ENCODE measurements around the gene SLC6A12. TPM values are rescaled to one million over a fixed set of nuclear protein-coding genes. Genes with fewer than 3 reads are reported as not detected.

Gene SLC6A12
- total RNA-seq, 1 experiment from 2014 or later, result 0.17 TPM

GRCh38 chr12:240566-240965 lies 26.6 kb upstream of the SLC6A12 start:
- TF ChIP-seq CTCF (conservative IDR thresholded peaks at IDR 0.05), result no peak
- H3K23me2 ChIP-seq (ENCODE audit: insufficient read length, low read depth, low read length, poor library complexity, severe bottlenecking), result no peaks in the 10 kb centered on the region
- H2BK12ac ChIP-seq (ENCODE audit: insufficient read length, low read depth, low read length), result no peak overlapping the region
- no peaks in the 10 kb centered on the region for H4K20me1 ChIP-seq (ENCODE audit: control insufficient read depth, insufficient read depth, insufficient read length)
- H3T11ph ChIP-seq (ENCODE audit: low read length), result no peak overlapping the region
- H3K4me2 ChIP-seq (ENCODE audit: insufficient read depth, insufficient read length, low read length), result no peak overlapping the region
- H3K27me3 ChIP-seq (ENCODE audit: insufficient read depth, low read length), result no peaks in the 10 kb centered on the region
- H4K8ac ChIP-seq (replicated peaks; ENCODE audit: insufficient read length, low read depth, low read length), result no peak overlapping the region
- H2BK20ac ChIP-seq (ENCODE audit: low read depth, low read length, poor library complexity, severe bottlenecking), result no peak overlapping the region
- H3K9me3 ChIP-seq (ENCODE audit: control insufficient read depth, low read depth, low read length), result peaks cover 8% of the 10 kb centered on the region
- Mint-ChIP-seq H3K27ac (no peak overlapping the region), H3K36me3 (ENCODE audit: insufficient read depth in 1 of 3, low read depth in 3 of 3) (peaks cover 3 to 9% (median 8%) of the 10 kb centered on the region in 3 experiments; a peak in 6 of 7 replicates), H3K4me3 (no peak overlapping the region), H3K4me1 (no peaks in the 10 kb centered on the region), H3K27me3 (ENCODE audit: low read depth) (peaks cover 18% of the 10 kb centered on the region), H3K9me3 (peaks cover 17 to 18% of the 10 kb centered on the region in 2 experiments)
- no peak overlapping the region for H3K56ac ChIP-seq (ENCODE audit: insufficient read length, low read depth, low read length)
- no peaks in the 10 kb centered on the region for H3K79me2 ChIP-seq (ENCODE audit: insufficient read depth, low read length)
- no peak overlapping the region for H2BK15ac ChIP-seq (ENCODE audit: low read depth, low read length)
- no peak overlapping the region for H4K91ac ChIP-seq (ENCODE audit: insufficient read length, low read depth, low read length)
- H3K9ac ChIP-seq (ENCODE audit: extremely low read depth, insufficient read length, low read length), result no peak overlapping the region
- no peak overlapping the region for H3K4ac ChIP-seq (ENCODE audit: low read depth, low read length)
- H4K5ac ChIP-seq (ENCODE audit: insufficient read length, low read depth, low read length), result no peak overlapping the region
- H3K79me1 ChIP-seq (ENCODE audit: insufficient read depth, low read depth, low read length, poor library complexity, severe bottlenecking), result no peaks in the 10 kb centered on the region
- DNase-seq, result peak; percentile 15
- H3K27ac ChIP-seq (ENCODE audit: insufficient read length, low read depth, low read length), result no peak overlapping the region
- H2AFZ ChIP-seq (ENCODE audit: low read length), result no peak overlapping the region
- no peak overlapping the region for H3K23ac ChIP-seq (ENCODE audit: insufficient read length, low read depth, low read length)
- no CpG with 5 or more reads among the region's 9 CpGs for WGBS (ENCODE audit: extremely low coverage, insufficient read length, low lambda C conversion rate)
- H3K18ac ChIP-seq (ENCODE audit: insufficient read length, low read depth, low read length), result no peak overlapping the region
- no peaks in the 10 kb centered on the region for H3K4me1 ChIP-seq (ENCODE audit: insufficient read depth, low read length)
- H2AK5ac ChIP-seq (ENCODE audit: insufficient read length, low read length), result no peak overlapping the region
- no peak overlapping the region for H2BK5ac ChIP-seq (ENCODE audit: insufficient read length, low read length)
- H2BK120ac ChIP-seq (ENCODE audit: low read depth, low read length, poor library complexity, severe bottlenecking), result no peak overlapping the region
- no peak overlapping the region for H3K14ac ChIP-seq (ENCODE audit: insufficient read depth, low read length)
